Mucosa of gallbladder (tissue), 1 donor: ENCODE results near the gene RTKN2. TPM values are rescaled to one million over a fixed set of nuclear protein-coding genes. Genes with fewer than 3 reads are reported as not detected.

Source experiments
- DNase-seq: peaks from one replicate; pipeline ENCODE4 v3.0.0-alpha.2; 2020; ENCODE audit warnings: low spot score
- total RNA-seq: library from RNA; stranded (reverse); gene quantifications from one replicate; pipeline ENCODE4 v1.2.1, GENCODE V29; 2021
- donor health status: DM: no; HTN: no; CAD: no.

RTKN2 gene
- total RNA-seq, 1 donor from 2014 or later: 0.26 TPM

GRCh38 chr10:62175251-62175650 is 93.4 kb downstream of the RTKN2 start:
- no peak for DNase-seq

- no peak for DNase-seq
Measured at GRCh38 chr10:62172465-62172864, 96.2 kb downstream of the RTKN2 start.

- no peak for DNase-seq
Measured at GRCh38 chr10:62171791-62172190, 96.9 kb downstream of the RTKN2 start.

DNA sequence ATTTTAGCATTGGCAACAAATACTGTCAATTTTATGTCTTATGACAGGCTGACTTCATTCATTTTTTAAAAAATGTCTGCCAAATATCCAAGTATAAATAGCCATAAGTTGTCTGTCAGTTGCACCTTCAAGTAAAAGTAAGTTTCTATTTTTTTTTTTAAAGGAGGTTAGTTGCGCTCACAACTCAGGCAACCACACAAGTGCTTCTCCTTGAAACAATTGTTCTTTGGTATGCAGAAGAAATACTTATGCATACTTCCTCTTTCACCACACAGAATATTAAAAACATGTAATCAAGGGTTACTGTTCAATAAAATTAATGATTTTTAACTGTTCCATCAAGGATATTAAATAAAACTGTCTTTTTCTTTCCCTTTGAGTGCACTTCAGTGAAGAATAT is 97.9 kb downstream of the RTKN2 start:
- DNase-seq: no peak

GRCh38 chr10:62166331-62167131 is 102.1 kb downstream of the RTKN2 start:
- DNase-seq: peak; percentile 17

- no peak for DNase-seq
Measured at GRCh38 chr10:62165803-62166202, 102.8 kb downstream of the RTKN2 start.

- no peak for DNase-seq
Measured at GRCh38 chr10:62163024-62163423, 105.6 kb downstream of the RTKN2 start.

DNA sequence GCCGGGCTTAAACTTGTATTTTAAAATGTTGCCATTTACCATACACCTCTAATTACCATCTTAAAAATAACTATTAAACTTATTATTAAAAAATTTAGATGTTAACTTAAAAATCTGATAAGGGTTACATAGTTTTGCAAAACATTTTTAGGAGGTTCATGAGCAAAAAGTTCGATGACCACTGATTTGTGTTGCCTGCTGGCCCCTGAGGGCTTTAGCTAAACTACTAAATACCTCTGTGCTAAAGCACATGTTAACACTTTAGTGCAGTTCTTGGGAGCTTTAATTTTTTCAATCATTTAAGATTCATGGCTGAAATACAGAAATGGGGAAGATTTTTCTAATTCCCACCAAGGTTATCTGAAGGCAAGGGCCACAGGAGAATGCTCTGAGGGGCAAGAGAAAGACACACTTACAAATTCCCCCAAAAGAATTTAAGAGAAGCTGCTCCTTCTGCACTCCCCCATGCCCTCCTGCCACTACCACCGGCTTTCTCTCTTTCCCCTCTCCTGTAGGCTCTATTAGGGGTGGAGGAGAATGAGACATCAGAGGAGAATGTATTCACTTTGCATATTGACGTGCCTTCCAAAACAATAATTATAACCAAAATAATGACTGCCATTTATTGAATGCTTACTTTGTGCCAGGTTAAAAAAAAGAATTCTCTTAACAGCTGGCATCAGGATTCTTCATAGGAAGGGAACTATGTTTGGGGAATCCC is 106.2 kb downstream of the RTKN2 start:
- no peak for DNase-seq

GRCh38 chr10:62159351-62159750 is 109.3 kb downstream of the RTKN2 start:
- no peak for DNase-seq

GRCh38 chr10:62157601-62158000 is 111.0 kb downstream of the RTKN2 start:
- no peak for DNase-seq

GRCh38 chr10:62155054-62155680 is 113.5 kb downstream of the RTKN2 start:
- DNase-seq: no peak

GRCh38 chr10:62154231-62154630 is 114.4 kb downstream of the RTKN2 start:
- DNase-seq: no peak

DNA sequence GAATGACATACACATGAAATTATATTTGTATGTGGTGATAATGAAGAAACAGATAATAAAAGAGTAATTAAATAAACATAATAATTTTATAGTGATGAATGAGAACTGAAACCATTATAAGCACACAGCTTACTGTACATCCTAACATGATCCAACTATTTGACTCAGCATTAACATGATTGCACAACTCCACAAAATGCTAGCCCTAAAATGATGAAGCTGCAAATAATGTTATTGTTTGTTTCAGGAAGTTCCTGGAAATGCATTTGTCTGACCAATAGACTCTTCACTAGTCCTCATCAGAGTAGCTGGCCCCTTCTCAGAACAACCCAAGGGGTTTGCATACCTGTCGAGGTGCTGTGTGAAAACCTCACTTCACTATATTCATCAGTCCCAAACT is 115.5 kb downstream of the RTKN2 start:
- no peak for DNase-seq

DNA sequence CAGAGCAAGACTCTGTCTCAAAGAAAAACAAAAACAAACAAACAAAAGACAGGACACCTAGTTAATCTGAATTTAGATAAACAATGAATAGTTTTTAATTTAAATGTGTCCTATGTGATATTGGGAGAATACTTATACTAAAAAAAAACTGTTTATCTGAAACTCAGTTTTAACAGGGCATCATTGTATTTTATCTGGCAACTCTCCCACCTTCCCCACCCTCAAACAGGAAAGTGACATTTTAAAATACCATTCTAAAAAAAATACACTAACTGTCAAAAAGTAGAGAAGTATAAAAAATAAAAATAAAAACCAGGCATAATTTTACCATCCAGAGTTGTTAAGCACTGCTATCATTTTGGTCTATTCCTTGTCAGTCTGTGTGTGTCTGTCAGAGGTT is 119.0 kb downstream of the RTKN2 start:
- no peak for DNase-seq

GRCh38 chr10:62148155-62148554 is 120.5 kb downstream of the RTKN2 start:
- DNase-seq: no peak

GRCh38 chr10:62147425-62147824 is 121.2 kb downstream of the RTKN2 start:
- DNase-seq: no peak

DNA sequence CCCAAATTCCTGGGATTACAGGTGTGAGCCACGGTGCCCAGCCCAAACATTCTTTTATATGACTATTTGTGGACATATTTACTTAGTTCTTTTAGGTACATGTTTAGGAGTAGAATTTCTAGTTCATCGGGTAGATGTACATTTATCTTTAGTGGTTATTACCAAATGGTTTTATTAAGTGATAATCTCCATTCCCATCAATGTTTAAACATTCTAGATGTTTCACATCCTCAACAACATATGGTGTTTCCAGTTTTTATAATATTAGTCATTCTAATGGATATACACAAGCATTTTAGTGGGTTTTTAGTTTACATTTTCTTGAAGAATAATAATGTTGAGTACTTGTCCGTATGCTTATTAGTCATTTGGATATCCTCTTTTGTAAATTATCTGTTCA is 131.7 kb downstream of the RTKN2 start:
- DNase-seq: no peak

- DNase-seq: no peak
Measured at GRCh38 chr10:62133618-62134017, 135.0 kb downstream of the RTKN2 start.

Other genes starting within 250 kb of the RTKN2 start
- gene ZNF365, start 105.5 kb upstream of the RTKN2 start, total RNA-seq: 0.40 TPM